ENCODE measurements around the gene RPL18A. TPM values are rescaled to one million over a fixed set of nuclear protein-coding genes. Genes with fewer than 3 reads are reported as not detected.

The RPL18A gene
- total RNA-seq, 3 donors from 2014 or later, result 1,368 to 1,650 (median 1,462) TPM

GRCh38 chr19:17821190-17821589, 38.5 kb upstream of the RPL18A start, which contains the start of gene INSL3:
Gene INSL3, minus strand, starts transcription at chr19:17821519. Its CDS starts 13 bp downstream, at chr19:17821506.
- no peak for ATAC-seq
- no peaks in the 10 kb centered on the region for H3K36me3 ChIP-seq (ENCODE audit: low read depth)

GRCh38 chr19:17824339-17824738, 35.4 kb upstream of the RPL18A start:
- Histone ChIP-seq H3K36me3 (ENCODE audit: low read depth) (no peaks in the 10 kb centered on the region), H3K9me3 (no peaks in the 10 kb centered on the region), H3K4me1 (ENCODE audit: low read depth) (no peaks in the 10 kb centered on the region), H3K4me3 (no peak overlapping the region)
- TF ChIP-seq CTCF (IDR thresholded peaks at IDR 0.05), result no peak
- ATAC-seq, result no peak
- no peak for DNase-seq
- intact Hi-C loops (cut with DNase I, micrococcal nuclease), result no loop called here

More at GRCh38 chr19:17821190-17821589, 38.5 kb upstream of the RPL18A start, which contains the start of gene INSL3:
- TF ChIP-seq CTCF (IDR thresholded peaks at IDR 0.05), result no peak
- intact Hi-C loops (cut with DNase I, micrococcal nuclease), result no loop called here
- H3K9me3 ChIP-seq, result no peaks in the 10 kb centered on the region
- H3K4me1 ChIP-seq (ENCODE audit: low read depth), result no peaks in the 10 kb centered on the region
- H3K4me3 ChIP-seq, result no peak within 1 kb of the TSS
- DNase-seq, result no peak

- ATAC-seq, result no peak
- no peak for DNase-seq
- intact Hi-C loops (cut with DNase I, micrococcal nuclease), result no loop called here
- Histone ChIP-seq H3K36me3 (ENCODE audit: low read depth) (no peaks in the 10 kb centered on the region), H3K4me1 (ENCODE audit: low read depth) (peaks cover 4% of the 10 kb centered on the region), H3K4me3 (no peak overlapping the region), H3K9me3 (no peaks in the 10 kb centered on the region)
- TF ChIP-seq CTCF (IDR thresholded peaks at IDR 0.05), result no peak
Measured at GRCh38 chr19:17826508-17827056, 33.1 kb upstream of the RPL18A start.

- peak; percentile 52 for ATAC-seq
- H3K4me3 ChIP-seq, result no peak overlapping the region
Measured at GRCh38 chr19:17829855-17830566, 29.7 kb upstream of the RPL18A start.

More at GRCh38 chr19:17829855-17830566, 29.7 kb upstream of the RPL18A start:
- intact Hi-C loops (cut with DNase I, micrococcal nuclease), result no loop called here
- peak in 2 of 3 donors; percentile 48 to 67 for DNase-seq
- no peaks in the 10 kb centered on the region for H3K9me3 ChIP-seq
- no peak for TF ChIP-seq CTCF (IDR thresholded peaks at IDR 0.05)
- H3K4me1 ChIP-seq (ENCODE audit: low read depth), result peaks cover 4% of the 10 kb centered on the region
- no peaks in the 10 kb centered on the region for H3K36me3 ChIP-seq (ENCODE audit: low read depth)

Measured in mucosa of descending colon (tissue), 3 donors.